A549 (cell line): Measurements from ENCODE around the gene ALDH1A2.

ENCODE experiments used
- CHD2 ChIP-seq: fragments of 150-350 bp; IDR thresholded peaks from 2 replicates; pipeline ENCODE4 v1.6.1; 2014; ENCODE audit warnings: low read length; ENCODE audit not compliant: partially characterized antibody
- POLR2A ChIP-seq: IDR thresholded peaks from 2 replicates; pipeline ENCODE4 v1.6.1; 2012; ENCODE audit warnings: mild to moderate bottlenecking, low read length
- SMC3 ChIP-seq: fragments of >200 bp; sonication (Bioruptor Twin); formaldehyde crosslinking; IDR thresholded peaks from 3 replicates; pipeline ENCODE4 v1.6.1; 2018; ENCODE audit warnings: inconsistent platforms
- TF ChIP-seq, protein P1 (sequence below): fragments of >200 bp; sonication (Bioruptor Twin); formaldehyde crosslinking; IDR thresholded peaks from 3 replicates; pipeline ENCODE4 v1.5.1; 2016
- TF ChIP-seq, protein P2 (sequence below): fragments of 150-350 bp; IDR thresholded peaks from 2 replicates; pipeline ENCODE4 v1.6.1; 2014; ENCODE audit warnings: low read depth, mild to moderate bottlenecking, low read length

DNA sequence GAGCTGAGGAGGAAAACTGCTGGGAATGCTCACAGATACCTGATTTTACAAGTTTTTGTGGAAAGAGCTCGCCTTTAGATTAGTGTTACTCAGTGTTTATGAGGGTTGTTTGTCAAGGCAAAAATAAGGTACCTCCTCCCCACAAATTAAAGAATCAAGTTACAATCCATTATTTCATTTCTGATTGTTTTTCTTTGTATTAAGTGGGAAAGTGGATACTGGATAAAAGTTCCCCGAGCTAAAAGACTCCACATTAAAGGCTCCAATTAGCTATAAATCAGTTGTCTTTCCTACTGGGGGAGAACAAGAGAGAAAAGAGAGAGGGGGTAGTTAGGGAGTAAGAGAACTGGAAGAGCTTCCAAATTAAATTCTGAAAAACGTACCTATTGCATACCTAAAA lies 1.9 kb downstream of the ALDH1A2 start:
- no peak for TF ChIP-seq POLR2A
- TF ChIP-seq, protein P1, sequence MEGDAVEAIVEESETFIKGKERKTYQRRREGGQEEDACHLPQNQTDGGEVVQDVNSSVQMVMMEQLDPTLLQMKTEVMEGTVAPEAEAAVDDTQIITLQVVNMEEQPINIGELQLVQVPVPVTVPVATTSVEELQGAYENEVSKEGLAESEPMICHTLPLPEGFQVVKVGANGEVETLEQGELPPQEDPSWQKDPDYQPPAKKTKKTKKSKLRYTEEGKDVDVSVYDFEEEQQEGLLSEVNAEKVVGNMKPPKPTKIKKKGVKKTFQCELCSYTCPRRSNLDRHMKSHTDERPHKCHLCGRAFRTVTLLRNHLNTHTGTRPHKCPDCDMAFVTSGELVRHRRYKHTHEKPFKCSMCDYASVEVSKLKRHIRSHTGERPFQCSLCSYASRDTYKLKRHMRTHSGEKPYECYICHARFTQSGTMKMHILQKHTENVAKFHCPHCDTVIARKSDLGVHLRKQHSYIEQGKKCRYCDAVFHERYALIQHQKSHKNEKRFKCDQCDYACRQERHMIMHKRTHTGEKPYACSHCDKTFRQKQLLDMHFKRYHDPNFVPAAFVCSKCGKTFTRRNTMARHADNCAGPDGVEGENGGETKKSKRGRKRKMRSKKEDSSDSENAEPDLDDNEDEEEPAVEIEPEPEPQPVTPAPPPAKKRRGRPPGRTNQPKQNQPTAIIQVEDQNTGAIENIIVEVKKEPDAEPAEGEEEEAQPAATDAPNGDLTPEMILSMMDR, result no peak
- no peak for TF ChIP-seq CHD2
- TF ChIP-seq, protein P2, sequence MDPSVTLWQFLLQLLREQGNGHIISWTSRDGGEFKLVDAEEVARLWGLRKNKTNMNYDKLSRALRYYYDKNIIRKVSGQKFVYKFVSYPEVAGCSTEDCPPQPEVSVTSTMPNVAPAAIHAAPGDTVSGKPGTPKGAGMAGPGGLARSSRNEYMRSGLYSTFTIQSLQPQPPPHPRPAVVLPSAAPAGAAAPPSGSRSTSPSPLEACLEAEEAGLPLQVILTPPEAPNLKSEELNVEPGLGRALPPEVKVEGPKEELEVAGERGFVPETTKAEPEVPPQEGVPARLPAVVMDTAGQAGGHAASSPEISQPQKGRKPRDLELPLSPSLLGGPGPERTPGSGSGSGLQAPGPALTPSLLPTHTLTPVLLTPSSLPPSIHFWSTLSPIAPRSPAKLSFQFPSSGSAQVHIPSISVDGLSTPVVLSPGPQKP, result no peak
- no peak for TF ChIP-seq SMC3
